ENCODE measurements around the gene MYO1A. TPM values are rescaled to one million over a fixed set of nuclear protein-coding genes. Genes with fewer than 3 reads are reported as not detected.
"Not testable (repeated sequence)": the region's sequence is repeated elsewhere in the genome, so short reads cannot be mapped to it uniquely, and the experiment has no call there.

MYO1A gene
- polyA plus RNA-seq, 1 of the 3 experiments (the other 2 are of a cell fraction), result not detected

- WGBS (ENCODE audit: low lambda C conversion rate), result 63% methylated on average over 12 of the region's 13 CpGs
- peaks cover 5% of the 10 kb centered on the region; the same call in 1 of the 2 replicates for H3K27me3 ChIP-seq (ENCODE audit: insufficient read depth)
- POLR2A ChIA-PET, result interaction anchor here (0.7 to 1.6 kb wide), 3 partner anchors 10 to 302 kb away, joined by 3 to 7 read pairs (median 4); partner anchors contain the start of genes NACA and TAC3
Observed at GRCh38 chr12:57027011-57027804, 22.7 kb downstream of the MYO1A start.

GRCh38 chr12:57025196-57025595 lies 24.7 kb downstream of the MYO1A start:
- Histone ChIP-seq H4K20me1 (ENCODE audit: insufficient read depth) (no peaks in the 10 kb centered on the region), H3K27me3 (ENCODE audit: insufficient read depth) (peaks cover 5% of the 10 kb centered on the region; the same call in 1 of the 2 replicates), H3K9me3 (no peaks in the 10 kb centered on the region), H3K27ac (ENCODE audit: low read depth in 2 of 2, low read length in 1 of 2) (no peak overlapping the region), H3K79me2 (ENCODE audit: insufficient read depth) (no peaks in the 10 kb centered on the region), H3K9me2 (no peaks in the 10 kb centered on the region), H3K36me3 (replicated peaks in 1 of 2; ENCODE audit: control insufficient read depth in 1 of 2, insufficient read depth in 2 of 2, low read length in 1 of 2) (no peaks in the 10 kb centered on the region), H3K4me1 (ENCODE audit: control insufficient read depth in 1 of 2, insufficient read depth in 2 of 2, low read depth in 1 of 2, low read length in 1 of 2) (peaks cover 0 to 49% of the 10 kb centered on the region in 2 experiments; a peak in 2 of 4 replicates), H3F3A (replicated peaks; ENCODE audit: insufficient read depth) (no peaks in the 10 kb centered on the region), H3K9ac (no peak overlapping the region), H3K4me3 (ENCODE audit: low read depth in 2 of 2, low read length in 1 of 2) (no peak overlapping the region), H3K4me2 (no peak overlapping the region), H2AFZ (ENCODE audit: low read depth) (no peak overlapping the region)
- ChIA-PET POLR2A (no interaction called here), CTCF (interaction anchor here (1.2 to 10.5 kb wide), 6 partner anchors 9 to 87 kb away, joined by 4 to 101 read pairs (median 12); partner anchors contain the start of genes STAT6, TAC3 and ZBTB39)
- no peak for TF ChIP-seq TCF12 (IDR thresholded peaks at IDR 0.05)
- TF ChIP-seq FOXM1 (IDR thresholded peaks at IDR 0.05; ENCODE audit: low read depth), result no peak
- no peak for TF ChIP-seq TAF1 (IDR thresholded peaks at IDR 0.05; ENCODE audit: borderline replicate concordance, low read depth, low read length)
- no peak for TF ChIP-seq REST (IDR thresholded peaks at IDR 0.05; ENCODE audit: low read depth, low read length)
- WGBS (ENCODE audit: low lambda C conversion rate), result 30% methylated on average over 2 of the region's 2 CpGs
- no peak for DNase-seq

More at GRCh38 chr12:57027011-57027804, 22.7 kb downstream of the MYO1A start:
- peaks cover 0 to 58% of the 10 kb centered on the region in 2 experiments; a peak in 2 of 4 replicates for H3K4me1 ChIP-seq (ENCODE audit: control insufficient read depth in 1 of 2, insufficient read depth in 2 of 2, low read depth in 1 of 2, low read length in 1 of 2)
- no peak overlapping the region for H2AFZ ChIP-seq (ENCODE audit: low read depth)
- peak overlapping the region in 1 of 2 experiments; percentile 61; a peak in 2 of 4 replicates for H3K27ac ChIP-seq (ENCODE audit: low read depth in 2 of 2, low read length in 1 of 2)
- no peaks in the 10 kb centered on the region for H3F3A ChIP-seq (replicated peaks; ENCODE audit: insufficient read depth)
- no peaks in the 10 kb centered on the region for H3K9me3 ChIP-seq
- H3K9ac ChIP-seq, result no peak overlapping the region
- TF ChIP-seq SIN3A (IDR thresholded peaks at IDR 0.05; ENCODE audit: borderline replicate concordance, low read depth, low read length) (no peak), EP300 (IDR thresholded peaks at IDR 0.05; ENCODE audit: borderline replicate concordance in 1 of 2, low read depth in 1 of 2, low read length in 1 of 2) (peak in 1 of 2 experiments; percentile 50; a peak in 2 of 4 replicates), GATA2 (CRISPR knock-in tag; IDR thresholded peaks at IDR 0.05) (peak; percentile 44; the same call in 1 of the 2 replicates), TCF12 (IDR thresholded peaks at IDR 0.05) (no peak), YY1 (IDR thresholded peaks at IDR 0.05; ENCODE audit: low read depth) (no peak), USF1 (IDR thresholded peaks at IDR 0.05; ENCODE audit: borderline replicate concordance, low read depth) (no peak), TEAD4 (IDR thresholded peaks at IDR 0.05; ENCODE audit: borderline replicate concordance, insufficient read depth) (no peak), JUND (IDR thresholded peaks at IDR 0.05) (no peak), POLR2AphosphoS5 (IDR thresholded peaks at IDR 0.05; ENCODE audit: low read depth, low read length) (no peak), MXI1 (IDR thresholded peaks at IDR 0.05; ENCODE audit: low read depth, low read length) (peak; percentile 96)
- CTCF ChIA-PET, result interaction anchor here (0.7 to 10.5 kb wide), 18 partner anchors 11 to 426 kb away, joined by 3 to 101 read pairs (median 4); partner anchors contain the start of genes HSD17B6, STAT6, TAC3 and ZBTB39
- H3K36me3 ChIP-seq (replicated peaks in 1 of 2; ENCODE audit: control insufficient read depth in 1 of 2, insufficient read depth in 2 of 2, low read length in 1 of 2), result no peaks in the 10 kb centered on the region
- H3K9me2 ChIP-seq, result no peaks in the 10 kb centered on the region
- H3K79me2 ChIP-seq (ENCODE audit: insufficient read depth), result no peaks in the 10 kb centered on the region
- no peak overlapping the region for H3K4me3 ChIP-seq (ENCODE audit: low read depth in 2 of 2, low read length in 1 of 2)
- DNase-seq, result peak; percentile 52
- H3K4me2 ChIP-seq, result no peak overlapping the region
- H4K20me1 ChIP-seq (ENCODE audit: insufficient read depth), result no peaks in the 10 kb centered on the region

- peaks cover 0 to 21% of the 10 kb centered on the region in 2 experiments; a peak in 1 of 4 replicates for H3K4me1 ChIP-seq (ENCODE audit: control insufficient read depth in 1 of 2, insufficient read depth in 2 of 2, low read depth in 1 of 2, low read length in 1 of 2)
- H3K4me2 ChIP-seq; H2AFZ ChIP-seq (ENCODE audit: low read depth); DNase-seq; H3K9me2 ChIP-seq; H3F3A ChIP-seq (replicated peaks; ENCODE audit: insufficient read depth); H3K9ac ChIP-seq; H3K4me3 ChIP-seq (ENCODE audit: low read depth in 2 of 2, low read length in 1 of 2); H3K9me3 ChIP-seq; POLR2A ChIA-PET; H3K79me2 ChIP-seq (ENCODE audit: insufficient read depth); H3K27me3 ChIP-seq (ENCODE audit: insufficient read depth); H3K36me3 ChIP-seq (replicated peaks in 1 of 2; ENCODE audit: control insufficient read depth in 1 of 2, insufficient read depth in 2 of 2, low read length in 1 of 2); H4K20me1 ChIP-seq (ENCODE audit: insufficient read depth); H3K27ac ChIP-seq (ENCODE audit: low read depth in 2 of 2, low read length in 1 of 2): not testable (repeated sequence)
- 82% methylated on average over 5 of the region's 5 CpGs for WGBS (ENCODE audit: low lambda C conversion rate)
- CTCF ChIA-PET, result interaction anchor here (1.2 to 10.1 kb wide), 6 partner anchors 15 to 150 kb away, joined by 3 to 110 read pairs (median 6); partner anchors contain the start of gene ZBTB39
Observed at GRCh38 chr12:57022324-57022723, 27.6 kb downstream of the MYO1A start.

Data from SK-N-SH (cell line).